ENCODE data around the gene MFSD8. TPM values are rescaled to one million over a fixed set of nuclear protein-coding genes. Genes with fewer than 3 reads are reported as not detected.
A peak's percentile ranks its signal among the peaks of the same experiment; 100 is the strongest.
"Not testable (repeated sequence)": the region's sequence is repeated elsewhere in the genome, so short reads cannot be mapped to it uniquely, and the experiment has no call there.

MFSD8 gene
- total RNA-seq, 2 donors from 2014 or later = 22.8 to 24.4 TPM

GRCh38 chr4:127963633-127964398 is 1.2 kb downstream of the MFSD8 start:
- DNase-seq (ENCODE audit: low spot score); intact Hi-C loops (cut with DNase I): not testable (repeated sequence)

- intact Hi-C loops (cut with DNase I) = no loop called here
- DNase-seq (ENCODE audit: low spot score) = no peak
These were observed 5.2 kb downstream of the MFSD8 start for GRCh38 chr4:127959794-127960193.

DNA sequence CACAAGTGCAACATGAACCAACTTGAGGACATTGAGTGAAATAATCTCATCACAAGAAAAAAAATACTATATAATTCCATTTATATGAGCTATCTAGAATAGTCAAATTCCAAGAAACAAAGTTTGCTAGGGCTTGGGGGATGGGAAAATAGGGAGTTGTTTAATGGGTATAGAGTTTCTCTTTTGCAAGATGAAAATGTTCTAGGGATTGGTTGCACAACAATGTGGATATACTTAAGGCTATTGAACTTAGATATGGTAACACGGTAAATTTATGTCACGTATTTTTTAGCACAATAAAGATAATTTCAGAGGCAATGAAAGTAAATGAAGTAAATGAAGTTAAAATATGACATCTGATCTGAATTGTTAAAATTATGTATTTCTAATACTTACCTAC is 7.9 kb downstream of the MFSD8 start:
- DNase-seq (ENCODE audit: low spot score) = no peak
- intact Hi-C loops (cut with DNase I) = no loop called here

DNA sequence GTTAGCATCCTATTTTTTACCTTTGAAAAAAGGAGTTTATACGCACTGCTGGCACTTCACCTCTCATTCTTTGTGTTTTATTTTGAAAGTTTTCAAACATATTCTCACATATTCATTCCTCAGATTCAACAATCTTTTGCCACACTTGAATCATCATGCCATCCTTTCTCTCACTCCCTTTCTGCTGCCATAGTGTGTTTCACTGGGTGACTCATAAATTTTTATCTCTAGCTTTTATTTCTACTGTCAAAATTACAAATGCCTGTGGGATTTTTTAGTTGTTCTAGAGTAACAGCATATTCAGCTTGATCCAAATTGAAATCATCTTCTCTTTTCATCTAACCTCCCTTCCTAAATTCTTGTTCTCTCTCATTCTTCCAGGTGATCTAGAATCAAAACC is 28.0 kb downstream of the MFSD8 start:
- intact Hi-C loops (cut with DNase I) = no loop called here
- DNase-seq (ENCODE audit: low spot score) = no peak

DNA sequence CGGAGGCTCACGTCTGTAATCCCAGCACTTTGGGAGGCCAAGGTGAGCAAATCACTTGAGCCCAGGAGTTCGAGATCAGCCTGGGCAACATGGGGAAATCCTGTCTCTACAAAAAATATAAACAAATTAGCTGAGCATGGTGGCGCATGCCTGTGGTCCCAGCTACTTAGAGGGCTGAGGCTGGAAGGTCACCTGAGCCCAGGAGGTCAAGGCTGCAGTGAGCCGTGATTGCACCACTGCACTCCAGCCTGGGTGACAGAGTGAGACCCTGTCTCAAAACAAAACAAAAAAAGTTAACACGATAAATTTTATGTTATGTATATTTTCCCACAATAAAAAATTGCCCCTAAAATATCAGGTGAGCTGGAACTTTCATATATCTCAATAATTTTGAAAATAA is 33.1 kb downstream of the MFSD8 start:
- intact Hi-C loops (cut with DNase I); DNase-seq (ENCODE audit: low spot score): not testable (repeated sequence)

- intact Hi-C loops (cut with DNase I) = no loop called here
- no peak for DNase-seq (ENCODE audit: low spot score)
These were observed 34.8 kb downstream of the MFSD8 start for GRCh38 chr4:127930175-127930574.

GRCh38 chr4:127925720-127926119 is 39.3 kb downstream of the MFSD8 start:
- DNase-seq (ENCODE audit: low spot score); intact Hi-C loops (cut with DNase I): not testable (repeated sequence)

GRCh38 chr4:127922226-127922625 is 42.7 kb downstream of the MFSD8 start:
- no peak for DNase-seq (ENCODE audit: low spot score)
- intact Hi-C loops (cut with DNase I) = no loop called here

DNA sequence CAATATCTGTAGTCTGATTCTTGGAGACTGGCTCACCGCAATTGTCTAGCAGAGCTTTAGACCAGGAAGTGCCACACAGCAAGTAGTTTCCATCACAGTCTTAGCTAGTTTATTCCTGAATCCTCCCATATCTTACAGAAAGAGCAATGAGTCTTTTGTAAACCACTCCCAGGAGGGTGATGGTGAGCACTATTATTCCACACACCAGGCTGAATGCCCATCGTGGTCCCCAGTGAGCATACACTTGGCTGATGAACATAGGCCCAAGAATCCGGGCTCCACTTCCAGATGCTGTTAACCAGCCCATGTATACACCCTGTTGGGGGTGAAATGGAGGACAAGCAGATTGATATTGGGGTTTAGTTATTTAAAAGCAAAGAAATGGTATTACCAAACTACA is 44.5 kb downstream of the MFSD8 start:
- no peak for DNase-seq (ENCODE audit: low spot score)
- intact Hi-C loops (cut with DNase I) = no loop called here

DNA sequence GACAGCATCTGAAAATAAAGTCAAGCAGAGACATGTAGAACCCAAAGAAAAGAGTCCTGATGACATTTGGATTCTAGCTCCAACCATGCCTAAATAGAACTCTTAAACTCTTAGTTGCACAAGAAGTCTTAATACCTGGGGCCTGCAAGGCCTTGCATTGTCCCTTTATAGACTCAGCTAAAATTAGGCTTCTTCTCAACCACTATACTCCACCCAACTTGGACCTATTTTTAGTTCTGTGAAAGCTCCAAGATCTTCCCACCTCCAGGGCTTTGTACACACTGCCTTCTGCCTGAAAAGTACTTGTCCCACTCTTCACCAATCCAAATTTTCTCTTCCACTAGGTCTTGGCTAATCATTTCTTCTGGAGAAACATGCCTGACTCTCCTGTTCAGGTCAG is 47.8 kb downstream of the MFSD8 start:
- intact Hi-C loops (cut with DNase I) = no loop called here

GRCh38 chr4:127916512-127916911 is 48.5 kb downstream of the MFSD8 start:
- intact Hi-C loops (cut with DNase I) = no loop called here
- no peak for DNase-seq (ENCODE audit: low spot score)

More for the DNA sequence above, 47.8 kb downstream of the MFSD8 start:
- DNase-seq (ENCODE audit: low spot score) = no peak

DNA sequence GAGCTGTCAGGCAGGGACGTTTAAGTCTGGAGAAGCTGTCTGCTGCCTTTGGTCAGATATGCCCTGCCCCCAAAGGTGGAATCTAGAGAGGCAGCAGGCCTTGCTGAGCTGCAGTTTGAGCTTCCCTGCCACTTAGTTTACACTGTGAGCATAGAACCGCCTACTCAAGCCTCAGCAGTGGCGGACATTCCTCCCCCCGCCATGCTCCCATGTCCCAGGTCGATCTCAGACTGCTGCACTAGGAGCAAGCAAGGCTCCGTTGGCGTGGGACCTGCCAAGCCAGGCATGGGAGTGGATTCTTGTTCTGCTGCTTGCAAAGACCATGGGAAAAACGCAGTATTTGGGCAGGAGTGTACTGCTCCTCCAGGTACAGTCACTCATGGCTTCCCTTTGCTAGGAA is 59.9 kb downstream of the MFSD8 start:
- intact Hi-C loops (cut with DNase I) = no loop called here
- DNase-seq (ENCODE audit: low spot score) = no peak

DNA sequence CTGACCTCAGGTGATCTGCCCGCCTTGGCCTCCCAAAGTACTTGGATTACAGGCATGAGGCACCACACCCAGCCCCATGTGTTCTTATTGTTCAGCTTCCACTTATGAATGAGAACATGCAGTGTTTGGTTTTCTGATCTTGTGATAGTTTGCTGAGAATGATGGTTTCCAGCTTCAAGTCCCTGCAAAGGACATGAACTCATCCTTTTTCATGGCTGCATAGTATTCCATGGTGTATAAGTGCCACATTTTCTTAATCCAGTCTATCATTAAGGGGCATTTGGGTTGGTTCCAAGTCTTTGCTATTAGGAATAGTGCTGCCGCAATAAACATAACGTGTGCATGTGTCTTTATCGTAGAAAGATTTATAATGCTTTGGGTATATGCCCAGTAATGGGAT is 65.3 kb downstream of the MFSD8 start:
- DNase-seq (ENCODE audit: low spot score) = not testable (repeated sequence)
- intact Hi-C loops (cut with DNase I) = loop anchor here in 1 of 2 donors (2.0 kb wide), 1 partner anchor 29 kb away; no protein-coding TSS in a partner anchor

GRCh38 chr4:127896528-127896927 is 68.4 kb downstream of the MFSD8 start:
- DNase-seq (ENCODE audit: low spot score) = no peak
- intact Hi-C loops (cut with DNase I) = no loop called here

DNA sequence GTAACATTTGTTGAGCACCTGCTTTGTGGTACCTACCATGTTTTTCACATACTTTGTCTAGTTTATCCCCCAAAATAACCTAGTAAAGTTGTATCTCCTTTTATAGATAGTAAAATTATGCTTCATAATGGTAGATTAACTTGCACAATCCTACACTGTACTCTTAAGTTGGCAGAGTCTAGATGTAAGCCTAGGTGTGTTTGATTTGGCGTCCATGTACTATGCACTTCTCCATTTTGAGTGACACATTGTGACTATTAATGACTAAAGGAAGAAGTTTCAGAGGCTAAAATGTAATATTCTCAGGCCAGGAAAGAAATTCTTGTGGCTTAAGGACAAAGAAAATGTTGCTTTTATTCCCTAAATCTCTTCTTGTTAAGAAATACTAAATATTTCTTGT is 68.9 kb downstream of the MFSD8 start:
- intact Hi-C loops (cut with DNase I) = no loop called here

DNA sequence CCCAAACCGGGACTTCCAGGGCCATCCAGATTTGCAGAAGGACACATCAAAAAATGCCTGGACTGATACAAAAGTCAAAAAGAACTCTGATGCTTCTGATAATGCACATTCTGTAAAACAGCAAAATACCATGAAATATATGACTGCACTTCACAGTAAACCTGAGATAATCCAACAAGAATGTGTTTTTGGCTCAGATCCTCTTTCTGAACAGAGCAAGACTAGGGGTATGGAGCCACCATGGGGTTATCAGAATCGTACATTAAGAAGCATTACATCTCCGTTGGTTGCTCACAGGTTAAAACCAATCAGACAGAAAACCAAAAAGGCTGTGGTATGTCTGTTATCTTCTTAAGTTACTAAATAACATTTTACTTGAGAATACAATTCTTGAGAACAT is 75.1 kb downstream of the MFSD8 start:
- intact Hi-C loops (cut with DNase I) = no loop called here
- DNase-seq (ENCODE audit: low spot score) = no peak

More for the DNA sequence above, 68.9 kb downstream of the MFSD8 start:
- no peak for DNase-seq (ENCODE audit: low spot score)

DNA sequence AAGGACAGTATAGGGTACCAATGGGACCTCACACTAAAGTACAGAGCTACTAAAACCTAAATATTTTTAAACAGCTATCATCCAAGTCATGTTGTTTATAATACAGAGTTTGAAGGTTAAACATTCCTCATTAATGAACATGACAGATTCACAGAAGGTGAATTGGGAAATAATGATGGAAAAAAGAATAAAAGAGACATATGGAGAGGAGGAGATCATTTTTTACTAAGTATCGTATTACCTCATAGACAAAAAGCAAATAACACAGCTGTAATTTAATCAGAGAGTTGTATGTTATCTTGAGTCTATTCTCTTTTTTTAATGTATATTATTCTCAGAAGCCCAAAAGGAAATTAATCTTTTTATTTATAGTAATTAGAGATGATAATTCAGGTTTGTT is 76.4 kb downstream of the MFSD8 start:
- intact Hi-C loops (cut with DNase I) = no loop called here
- no peak for DNase-seq (ENCODE audit: low spot score)

GRCh38 chr4:127881563-127881864 is 83.5 kb downstream of the MFSD8 start:
- intact Hi-C loops (cut with DNase I) = no loop called here
- DNase-seq (ENCODE audit: low spot score) = no peak

DNA sequence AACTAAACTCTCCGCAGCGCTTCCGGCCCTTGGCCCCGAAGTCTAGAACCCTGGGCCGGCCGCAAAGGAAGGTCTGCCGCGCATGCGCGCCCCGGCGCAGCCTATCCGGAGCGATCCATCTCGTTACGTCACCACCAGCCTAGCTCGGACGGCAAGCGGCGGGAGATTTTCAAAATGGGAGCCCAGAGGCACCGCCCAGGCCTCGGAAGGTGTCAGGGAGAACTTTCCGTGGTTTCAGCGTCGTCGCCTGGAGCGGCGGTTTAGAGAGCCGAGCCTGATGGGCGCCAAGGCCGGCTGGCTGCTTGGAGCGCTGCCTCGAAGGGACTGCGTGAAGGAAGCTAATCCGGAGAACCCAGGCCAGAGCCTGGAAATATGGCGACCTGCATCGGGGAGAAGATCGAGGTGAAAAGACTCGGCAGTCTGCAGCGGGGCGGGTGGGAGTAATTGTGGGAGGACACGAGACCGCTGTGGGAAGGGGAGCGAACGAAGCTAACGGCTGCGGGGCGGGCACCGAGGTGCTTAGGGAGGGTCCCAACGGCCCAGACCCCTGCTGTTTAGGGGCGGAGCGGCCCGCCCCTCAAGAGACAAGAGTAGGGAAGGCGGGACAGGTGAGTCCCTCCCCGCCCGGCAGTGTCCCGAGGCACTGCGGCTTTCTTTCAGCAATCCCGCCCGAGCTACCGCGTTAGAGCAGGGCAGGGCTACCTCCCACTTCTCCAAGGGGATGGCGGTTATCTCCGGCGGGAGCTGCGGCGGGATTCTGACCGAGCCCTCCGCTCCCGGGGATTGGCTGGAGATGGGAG is 84.0 kb downstream of the MFSD8 start, which contains the start of gene PLK4:
Gene PLK4 (plus strand): TSS at position 131 of the 800 bp plus-strand sequence. CDS start 242 bp downstream, at position 373.
- intact Hi-C loops (cut with DNase I) = no loop called here

DNA sequence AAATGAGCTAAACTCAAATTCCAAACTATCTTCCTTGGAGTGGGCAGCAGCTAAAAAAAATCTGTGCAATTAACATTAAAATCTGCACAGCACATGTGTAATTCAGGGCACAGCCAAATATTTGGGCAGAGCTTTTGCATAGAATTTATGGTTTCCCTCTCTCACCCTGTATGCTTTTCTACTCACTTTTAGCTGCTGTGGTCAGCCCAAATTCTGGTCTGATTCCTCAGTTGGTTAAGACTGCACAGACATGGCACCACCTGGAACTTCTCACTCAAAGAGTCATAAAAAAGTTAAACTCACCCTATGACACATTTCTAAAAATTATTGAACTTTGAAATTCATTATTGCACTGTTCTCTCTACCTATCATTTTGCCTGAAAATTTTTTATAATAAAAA is 89.2 kb downstream of the MFSD8 start:
- intact Hi-C loops (cut with DNase I) = no loop called here
- no peak for DNase-seq (ENCODE audit: low spot score)

More for the DNA sequence above, 84.0 kb downstream of the MFSD8 start, which contains the start of gene PLK4:
- peak; percentile 99 for DNase-seq (ENCODE audit: low spot score)

GRCh38 chr4:127870688-127871087 is 94.3 kb downstream of the MFSD8 start:
- intact Hi-C loops (cut with DNase I) = no loop called here
- no peak for DNase-seq (ENCODE audit: low spot score)

Data from posterior vena cava (tissue), 2 donors.